Stimulated activated memory B cell treated with anti-CD40 and anti-IgM and Interleukin-4, amounts not matched to agents 10 μg/mL and 1 μg/mL and 100 μg/mL, for 72 hours (primary cell): Measurements from ENCODE around the gene ZNF223.

Experiments used
- ATAC-seq: fragments of 150-1000 bp; cut with Tn5 transposase; 2 replicates; pipeline ENCODE4 v1.10.0; 2021
- H3K27ac Mint-ChIP-seq: one replicate; pipeline ENCODE4 v1.8.0; 2022; ENCODE audit warnings: mild to moderate bottlenecking, mixed read lengths
- H3K27me3 Mint-ChIP-seq: one replicate; pipeline ENCODE4 v1.8.0; 2022; ENCODE audit warnings: mixed read lengths
- H3K36me3 Mint-ChIP-seq: one replicate; pipeline ENCODE4 v1.8.0; 2022; ENCODE audit warnings: mixed read lengths
- H3K4me1 Mint-ChIP-seq: one replicate; pipeline ENCODE4 v1.8.0; 2022; ENCODE audit warnings: mixed read lengths
- H3K4me3 Mint-ChIP-seq: one replicate; pipeline ENCODE4 v1.8.0; 2022; ENCODE audit warnings: mild to moderate bottlenecking, moderate library complexity, mixed read lengths
- H3K9me3 Mint-ChIP-seq: one replicate; pipeline ENCODE4 v1.8.0; 2022; ENCODE audit warnings: mixed read lengths

ZNF223 gene

GRCh38 chr19:44051650-44052402, at the start of gene ZNF223:
ZNF223 (plus strand) TSS chr19:44052036; CDS start chr19:44055177, 3,141 bp downstream.
- H3K27me3 Mint-ChIP-seq, result peaks cover 26% of the 10 kb centered on the region
- peak; percentile 92 for ATAC-seq

GRCh38 chr19:44002212-44002565, 49.6 kb upstream of the ZNF223 start:
- H3K27ac Mint-ChIP-seq, result peak overlapping the region; percentile 93
- peaks cover 39% of the 10 kb centered on the region for H3K36me3 Mint-ChIP-seq
- H3K9me3 Mint-ChIP-seq, result peaks cover 18% of the 10 kb centered on the region
- H3K4me1 Mint-ChIP-seq, result peaks cover 16% of the 10 kb centered on the region
- no peak for ATAC-seq
- H3K4me3 Mint-ChIP-seq, result peak overlapping the region; percentile 98
- H3K27me3 Mint-ChIP-seq, result no peaks in the 10 kb centered on the region

More at GRCh38 chr19:44051650-44052402, at the start of gene ZNF223:
- H3K4me1 Mint-ChIP-seq, result peaks cover 13% of the 10 kb centered on the region
- peaks cover 46% of the 10 kb centered on the region for H3K36me3 Mint-ChIP-seq
- peaks cover 16% of the 10 kb centered on the region for H3K9me3 Mint-ChIP-seq
- peak within 1 kb of the TSS; percentile 66 for H3K27ac Mint-ChIP-seq
- peak within 1 kb of the TSS; percentile 83 for H3K4me3 Mint-ChIP-seq

- H3K27me3 Mint-ChIP-seq, result no peaks in the 10 kb centered on the region
- peak; percentile 96 for ATAC-seq
- peaks cover 39% of the 10 kb centered on the region for H3K36me3 Mint-ChIP-seq
- peak within 1 kb of the TSS; percentile 93 for H3K27ac Mint-ChIP-seq
- H3K4me1 Mint-ChIP-seq, result peaks cover 16% of the 10 kb centered on the region
- peak within 1 kb of the TSS; percentile 98 for H3K4me3 Mint-ChIP-seq
- H3K9me3 Mint-ChIP-seq, result peaks cover 24% of the 10 kb centered on the region
Measured at GRCh38 chr19:44002566-44003460, 49.0 kb upstream of the ZNF223 start, which contains the start of gene ZNF230. ZNF230 (plus strand) TSS chr19:44002957; CDS start chr19:44007079, 4,122 bp downstream.

GRCh38 chr19:44003461-44004009, 48.3 kb upstream of the ZNF223 start:
- Mint-ChIP-seq H3K4me1 (peaks cover 16% of the 10 kb centered on the region), H3K27ac (peak overlapping the region; percentile 93), H3K27me3 (no peaks in the 10 kb centered on the region), H3K36me3 (peaks cover 39% of the 10 kb centered on the region), H3K9me3 (peaks cover 18% of the 10 kb centered on the region), H3K4me3 (peak overlapping the region; percentile 98)
- ATAC-seq, result peak; percentile 67

- Mint-ChIP-seq H3K4me1 (peaks cover 16% of the 10 kb centered on the region), H3K27ac (no peak overlapping the region), H3K36me3 (peaks cover 59% of the 10 kb centered on the region), H3K4me3 (no peak overlapping the region), H3K9me3 (peaks cover 30% of the 10 kb centered on the region), H3K27me3 (no peaks in the 10 kb centered on the region)
- ATAC-seq, result no peak
Measured at GRCh38 chr19:44005973-44006372, 45.9 kb upstream of the ZNF223 start.

GRCh38 chr19:44007473-44007872, 44.4 kb upstream of the ZNF223 start:
- Mint-ChIP-seq H3K4me1 (peaks cover 10% of the 10 kb centered on the region), H3K27me3 (no peaks in the 10 kb centered on the region), H3K4me3 (no peak overlapping the region), H3K27ac (no peak overlapping the region), H3K36me3 (peaks cover 74% of the 10 kb centered on the region), H3K9me3 (peaks cover 35% of the 10 kb centered on the region)
- ATAC-seq, result no peak

- H3K27me3 Mint-ChIP-seq, result no peaks in the 10 kb centered on the region
- peaks cover 80% of the 10 kb centered on the region for H3K36me3 Mint-ChIP-seq
- no peak overlapping the region for H3K4me3 Mint-ChIP-seq
- no peak for ATAC-seq
- no peaks in the 10 kb centered on the region for H3K4me1 Mint-ChIP-seq
- H3K27ac Mint-ChIP-seq, result no peak overlapping the region
- H3K9me3 Mint-ChIP-seq, result peaks cover 42% of the 10 kb centered on the region
Measured at GRCh38 chr19:44010468-44010867, 41.4 kb upstream of the ZNF223 start.

GRCh38 chr19:44019498-44019897, 32.3 kb upstream of the ZNF223 start:
- H3K9me3 Mint-ChIP-seq, result peaks cover 27% of the 10 kb centered on the region
- H3K4me1 Mint-ChIP-seq, result peaks cover 1% of the 10 kb centered on the region

GRCh38 chr19:44021221-44021620, 30.6 kb upstream of the ZNF223 start:
- peaks cover 22% of the 10 kb centered on the region for H3K36me3 Mint-ChIP-seq
- no peak overlapping the region for H3K4me3 Mint-ChIP-seq
- H3K27ac Mint-ChIP-seq, result no peak overlapping the region
- peaks cover 18% of the 10 kb centered on the region for H3K4me1 Mint-ChIP-seq
- peaks cover 25% of the 10 kb centered on the region for H3K9me3 Mint-ChIP-seq
- peaks cover 19% of the 10 kb centered on the region for H3K27me3 Mint-ChIP-seq
- ATAC-seq, result no peak

More at GRCh38 chr19:44019498-44019897, 32.3 kb upstream of the ZNF223 start:
- peaks cover 9% of the 10 kb centered on the region for H3K36me3 Mint-ChIP-seq
- peaks cover 19% of the 10 kb centered on the region for H3K27me3 Mint-ChIP-seq
- no peak for ATAC-seq
- H3K4me3 Mint-ChIP-seq, result no peak overlapping the region
- H3K27ac Mint-ChIP-seq, result no peak overlapping the region

GRCh38 chr19:44024900-44025216, 27.0 kb upstream of the ZNF223 start:
- Mint-ChIP-seq H3K4me3 (peak overlapping the region; percentile 100), H3K9me3 (peaks cover 22% of the 10 kb centered on the region), H3K4me1 (peaks cover 18% of the 10 kb centered on the region), H3K36me3 (peaks cover 50% of the 10 kb centered on the region), H3K27ac (peak overlapping the region; percentile 91), H3K27me3 (peaks cover 5% of the 10 kb centered on the region)
- ATAC-seq, result no peak

- peak; percentile 99 for ATAC-seq
- Mint-ChIP-seq H3K9me3 (peaks cover 19% of the 10 kb centered on the region), H3K36me3 (peaks cover 55% of the 10 kb centered on the region), H3K27ac (peak within 1 kb of the TSS; percentile 91), H3K4me3 (peak within 1 kb of the TSS; percentile 100), H3K27me3 (no peaks in the 10 kb centered on the region), H3K4me1 (peaks cover 18% of the 10 kb centered on the region)
Measured at GRCh38 chr19:44025217-44025936, 26.5 kb upstream of the ZNF223 start, which contains the start of gene ZNF222. ZNF222 (plus strand) TSS chr19:44025379; CDS start chr19:44025437, 58 bp downstream.

GRCh38 chr19:44026622-44027021, 25.2 kb upstream of the ZNF223 start:
- no peak overlapping the region for H3K27ac Mint-ChIP-seq
- H3K9me3 Mint-ChIP-seq, result peaks cover 19% of the 10 kb centered on the region
- ATAC-seq, result no peak
- H3K4me1 Mint-ChIP-seq, result peaks cover 18% of the 10 kb centered on the region
- H3K27me3 Mint-ChIP-seq, result no peaks in the 10 kb centered on the region
- no peak overlapping the region for H3K4me3 Mint-ChIP-seq
- peaks cover 67% of the 10 kb centered on the region for H3K36me3 Mint-ChIP-seq

GRCh38 chr19:44032001-44032610, 19.7 kb upstream of the ZNF223 start:
- ATAC-seq, result no peak
- Mint-ChIP-seq H3K27ac (no peak overlapping the region), H3K36me3 (peaks cover 79% of the 10 kb centered on the region), H3K4me3 (no peak overlapping the region), H3K9me3 (peaks cover 47% of the 10 kb centered on the region), H3K27me3 (no peaks in the 10 kb centered on the region), H3K4me1 (no peaks in the 10 kb centered on the region)

- no peak for ATAC-seq
- no peak overlapping the region for H3K4me3 Mint-ChIP-seq
- H3K36me3 Mint-ChIP-seq, result peaks cover 6% of the 10 kb centered on the region
- peaks cover 19% of the 10 kb centered on the region for H3K27me3 Mint-ChIP-seq
- peaks cover 34% of the 10 kb centered on the region for H3K9me3 Mint-ChIP-seq
- no peaks in the 10 kb centered on the region for H3K4me1 Mint-ChIP-seq
- no peak overlapping the region for H3K27ac Mint-ChIP-seq
Measured at GRCh38 chr19:44042147-44042546, 9.7 kb upstream of the ZNF223 start.
